HEK293 (cell line): Measurements from ENCODE around the gene PRDX3.

Source experiments
- GLI4 ChIP-seq: fragments of 450-650 bp; formaldehyde crosslinking; IDR thresholded peaks from 2 replicates; pipeline ENCODE4 v1.5.1; 2016; ENCODE audit warnings: missing biosample characterization, missing genetic modification characterization
- HIC1 ChIP-seq: fragments of 450-650 bp; formaldehyde crosslinking; IDR thresholded peaks from 2 replicates; pipeline ENCODE4 v1.5.1; 2016; ENCODE audit warnings: missing biosample characterization, missing genetic modification characterization
- KLF16 ChIP-seq: fragments of 450-650 bp; formaldehyde crosslinking; IDR thresholded peaks from 2 replicates; pipeline ENCODE4 v1.5.1; 2017; ENCODE audit warnings: missing biosample characterization, missing genetic modification characterization
- KLF7 ChIP-seq: fragments of 450-650 bp; formaldehyde crosslinking; IDR thresholded peaks from 2 replicates; pipeline ENCODE4 v1.5.1; 2016; ENCODE audit warnings: missing biosample characterization, missing genetic modification characterization, borderline replicate concordance
- MEIS1 ChIP-seq: sonication (generic); formaldehyde crosslinking; IDR thresholded peaks from 2 replicates; pipeline ENCODE4 v1.8.1; 2022; ENCODE audit warnings: missing genetic modification reagents, mild to moderate bottlenecking, borderline replicate concordance
- MYNN ChIP-seq: fragments of 450-650 bp; formaldehyde crosslinking; IDR thresholded peaks from 2 replicates; pipeline ENCODE4 v1.5.1; 2016; ENCODE audit warnings: missing biosample characterization, missing genetic modification characterization, borderline replicate concordance
- PATZ1 ChIP-seq: fragments of 450-650 bp; formaldehyde crosslinking; IDR thresholded peaks from 2 replicates; pipeline ENCODE4 v1.5.1; 2016; ENCODE audit warnings: missing biosample characterization, missing genetic modification characterization
- REPIN1 ChIP-seq: fragments of 450-650 bp; formaldehyde crosslinking; IDR thresholded peaks from 2 replicates; pipeline ENCODE4 v1.5.1; 2017; ENCODE audit warnings: missing biosample characterization, missing genetic modification characterization, low read depth
- SALL2 ChIP-seq: fragments of 450-650 bp; formaldehyde crosslinking; IDR thresholded peaks from 2 replicates; pipeline ENCODE4 v1.5.0; 2017; ENCODE audit warnings: missing biosample characterization, mild to moderate bottlenecking, missing genetic modification characterization, borderline replicate concordance
- SP2 ChIP-seq: fragments of 450-650 bp; formaldehyde crosslinking; IDR thresholded peaks from 2 replicates; pipeline ENCODE4 v1.5.1; 2016; ENCODE audit warnings: missing biosample characterization, missing genetic modification characterization
- SP7 ChIP-seq: fragments of 450-650 bp; formaldehyde crosslinking; IDR thresholded peaks from 2 replicates; pipeline ENCODE4 v1.5.1; 2016; ENCODE audit warnings: missing biosample characterization, missing genetic modification characterization
- YY2 ChIP-seq: fragments of 450-650 bp; formaldehyde crosslinking; IDR thresholded peaks from 2 replicates; pipeline ENCODE4 v1.5.1; 2016; ENCODE audit warnings: missing biosample characterization, missing genetic modification characterization
- ZBTB10 ChIP-seq: fragments of 450-650 bp; formaldehyde crosslinking; IDR thresholded peaks from 2 replicates; pipeline ENCODE4 v1.5.1; 2016; ENCODE audit warnings: missing biosample characterization, missing genetic modification characterization
- ZBTB7A ChIP-seq: fragments of 450-650 bp; formaldehyde crosslinking; IDR thresholded peaks from 2 replicates; pipeline ENCODE4 v1.5.1; 2016; ENCODE audit warnings: low read depth, missing biosample characterization, missing genetic modification characterization
- ZEB2 ChIP-seq: fragments of 450-650 bp; formaldehyde crosslinking; IDR thresholded peaks from 2 replicates; pipeline ENCODE4 v1.5.1; 2016; ENCODE audit warnings: missing biosample characterization, missing genetic modification characterization
- ZNF184 ChIP-seq: fragments of 450-650 bp; IDR thresholded peaks from 2 replicates; pipeline ENCODE4 v1.5.1; 2018; ENCODE audit warnings: missing biosample characterization, mild to moderate bottlenecking, missing genetic modification characterization
- ZNF248 ChIP-seq: fragments of 450-650 bp; formaldehyde crosslinking; IDR thresholded peaks from 2 replicates; pipeline ENCODE4 v1.5.1; 2017; ENCODE audit warnings: missing biosample characterization, missing genetic modification characterization
- ZNF292 ChIP-seq: fragments of 450-650 bp; formaldehyde crosslinking; IDR thresholded peaks from 2 replicates; pipeline ENCODE4 v1.5.1; 2016; ENCODE audit warnings: low read depth, missing biosample characterization, missing genetic modification characterization, borderline replicate concordance
- ZNF366 ChIP-seq: fragments of 450-650 bp; formaldehyde crosslinking; conservative IDR thresholded peaks from 2 replicates; pipeline ENCODE4 v1.5.1; 2016; ENCODE audit warnings: missing biosample characterization, missing genetic modification characterization
- ZNF391 ChIP-seq: fragments of 450-650 bp; formaldehyde crosslinking; IDR thresholded peaks from 2 replicates; pipeline ENCODE4 v1.5.1; 2016; ENCODE audit warnings: low read depth, missing biosample characterization, missing genetic modification characterization, borderline replicate concordance
- ZNF513 ChIP-seq: fragments of 450-650 bp; IDR thresholded peaks from 2 replicates; pipeline ENCODE4 v1.5.1; 2018; ENCODE audit warnings: missing biosample characterization, missing genetic modification characterization
- ZNF654 ChIP-seq: fragments of 450-650 bp; formaldehyde crosslinking; IDR thresholded peaks from 2 replicates; pipeline ENCODE4 v1.5.1; 2016; ENCODE audit warnings: low read depth, missing biosample characterization, missing genetic modification characterization
- ZNF677 ChIP-seq: fragments of 450-650 bp; IDR thresholded peaks from 2 replicates; pipeline ENCODE4 v1.5.0; 2018; ENCODE audit warnings: missing biosample characterization, mild to moderate bottlenecking, missing genetic modification characterization, moderate library complexity
- ZNF704 ChIP-seq: fragments of 450-650 bp; formaldehyde crosslinking; IDR thresholded peaks from 2 replicates; pipeline ENCODE4 v1.5.1; 2016; ENCODE audit warnings: missing biosample characterization, missing genetic modification characterization
- ZNF830 ChIP-seq: fragments of 450-650 bp; IDR thresholded peaks from 2 replicates; pipeline ENCODE4 v1.5.0; 2018; ENCODE audit warnings: missing biosample characterization, missing genetic modification characterization, low read depth, mild to moderate bottlenecking, moderate library complexity
- ZSCAN16 ChIP-seq: fragments of 450-650 bp; formaldehyde crosslinking; IDR thresholded peaks from 2 replicates; pipeline ENCODE4 v1.5.1; 2016; ENCODE audit warnings: missing biosample characterization, missing genetic modification characterization
- ZSCAN30 ChIP-seq: fragments of 450-650 bp; IDR thresholded peaks from 2 replicates; pipeline ENCODE4 v1.5.1; 2018; ENCODE audit warnings: missing biosample characterization, mild to moderate bottlenecking, missing genetic modification characterization, moderate library complexity
- ZSCAN5A ChIP-seq: fragments of 450-650 bp; formaldehyde crosslinking; IDR thresholded peaks from 2 replicates; pipeline ENCODE4 v1.5.1; 2016; ENCODE audit warnings: missing biosample characterization, missing genetic modification characterization

PRDX3 gene

GRCh38 chr10:119178372-119179119 lies at the start of gene PRDX3 (continued):
- TF ChIP-seq ZNF513 (tag by site-specific recombination) (no peak), ZNF248 (no peak), ZSCAN30 (0 out of 2 replicates have a peak, but pooled peaks have one; percentile 10), MYNN (tag by site-specific recombination) (no peak), ZNF184 (tag by site-specific recombination) (no peak), SALL2 (no peak), ZBTB7A (tag by site-specific recombination) (no peak), HIC1 (tag by site-specific recombination) (peak; percentile 96), SP2 (tag by site-specific recombination) (peak; percentile 89), REPIN1 (tag by site-specific recombination) (peak; percentile 85; the same call in 1 of the 2 replicates), ZNF677 (tag by site-specific recombination) (no peak), ZEB2 (peak; percentile 81), ZNF704 (tag by site-specific recombination) (no peak), ZSCAN5A (0 out of 2 replicates have a peak, but pooled peaks have one; percentile 54), KLF7 (tag by site-specific recombination) (peak; percentile 27; the same call in 1 of the 2 replicates), ZNF292 (tag by site-specific recombination) (no peak), ZSCAN16 (tag by site-specific recombination) (0 out of 2 replicates have a peak, but pooled peaks have one; percentile 31), YY2 (tag by site-specific recombination) (peak; percentile 87), SP7 (tag by site-specific recombination) (peak; percentile 78), KLF16 (tag by site-specific recombination) (peak; percentile 87; the same call in 1 of the 2 replicates), ZNF830 (no peak), GLI4 (0 out of 2 replicates have a peak, but pooled peaks have one; percentile 28), MEIS1 (CRISPR knock-in tag) (no peak), ZNF391 (tag by site-specific recombination) (peak; percentile 69; the same call in 1 of the 2 replicates), ZBTB10 (no peak), PATZ1 (tag by site-specific recombination) (peak; percentile 93), ZNF654 (tag by site-specific recombination) (no peak), ZNF366 (tag by site-specific recombination) (peak; percentile 41; the same call in 1 of the 2 replicates)
